Measurements from ENCODE around the gene FLT3LG.

- TF ChIP-seq EZH2phosphoT487 (IDR thresholded peaks at IDR 0.05; ENCODE audit: unreplicated experiment) (no peak), CTCF (conservative IDR thresholded peaks at IDR 0.05; ENCODE audit: low read depth in 2 of 2) (no peak), EZH2 (IDR thresholded peaks at IDR 0.05; ENCODE audit: low read depth, unreplicated experiment) (no peak), POLR2AphosphoS5 (IDR thresholded peaks at IDR 0.05; ENCODE audit: low read depth) (no peak)
These were observed 23.6 kb upstream of the FLT3LG start for GRCh38 chr19:49450405-49450804.
